ENCODE results near the gene CDIP1. TPM values are rescaled to one million over a fixed set of nuclear protein-coding genes. Genes with fewer than 3 reads are reported as not detected.

The CDIP1 gene
- total RNA-seq, 1 experiment from 2014 or later, result 21.8 TPM

- DNase-seq (ENCODE audit: low read depth), result peak; percentile 91
Measured at GRCh38 chr16:4494746-4495490, 43.7 kb downstream of the CDIP1 start.

- DNase-seq (ENCODE audit: low read depth), result no peak
Measured at GRCh38 chr16:4491898-4492297, 46.7 kb downstream of the CDIP1 start.

- peak; percentile 83 for DNase-seq (ENCODE audit: low read depth)
Measured at GRCh38 chr16:4489030-4489429, 49.5 kb downstream of the CDIP1 start.

- peak; percentile 40 for DNase-seq (ENCODE audit: low read depth)
Measured at GRCh38 chr16:4488499-4488967, 50.0 kb downstream of the CDIP1 start.

- DNase-seq (ENCODE audit: low read depth), result no peak
Measured at GRCh38 chr16:4487955-4488498, 50.5 kb downstream of the CDIP1 start.

- no peak for DNase-seq (ENCODE audit: low read depth)
Measured at GRCh38 chr16:4486126-4486893, 52.3 kb downstream of the CDIP1 start.

GRCh38 chr16:4481963-4482362 lies 56.6 kb downstream of the CDIP1 start:
- DNase-seq (ENCODE audit: low read depth), result no peak

- no peak for DNase-seq (ENCODE audit: low read depth)
Measured at GRCh38 chr16:4481526-4481925, 57.0 kb downstream of the CDIP1 start.

GRCh38 chr16:4477966-4478365 lies 60.6 kb downstream of the CDIP1 start:
- DNase-seq (ENCODE audit: low read depth), result peak; percentile 72

GRCh38 chr16:4475880-4476788 lies 62.4 kb downstream of the CDIP1 start, which contains the start of gene HMOX2:
TSS of gene HMOX2 (plus strand) at chr16:4476398. CDS start at chr16:4505525, 29,127 bp downstream.
- peak; percentile 91 for DNase-seq (ENCODE audit: low read depth)

GRCh38 chr16:4474192-4474961 lies 64.2 kb downstream of the CDIP1 start, which contains the start of gene NMRAL1:
TSS of gene NMRAL1 (minus strand) at chr16:4474625. CDS start at chr16:4474132, 493 bp downstream.
- DNase-seq (ENCODE audit: low read depth), result peak; percentile 81

- no peak for DNase-seq (ENCODE audit: low read depth)
Measured at GRCh38 chr16:4472880-4473279, 65.7 kb downstream of the CDIP1 start.

GRCh38 chr16:4471869-4472268 lies 66.7 kb downstream of the CDIP1 start:
- DNase-seq (ENCODE audit: low read depth), result no peak

GRCh38 chr16:4468972-4469371 lies 69.6 kb downstream of the CDIP1 start:
- no peak for DNase-seq (ENCODE audit: low read depth)

GRCh38 chr16:4467916-4468315 lies 70.7 kb downstream of the CDIP1 start:
- DNase-seq (ENCODE audit: low read depth), result no peak

GRCh38 chr16:4465977-4466779 lies 72.4 kb downstream of the CDIP1 start:
- no peak for DNase-seq (ENCODE audit: low read depth)

- no peak for DNase-seq (ENCODE audit: low read depth)
Measured at GRCh38 chr16:4463522-4464163, 74.9 kb downstream of the CDIP1 start.

GRCh38 chr16:4461250-4462085 lies 77.1 kb downstream of the CDIP1 start:
- DNase-seq (ENCODE audit: low read depth), result no peak
